ENCODE data around the gene CNKSR3. TPM values are rescaled to one million over a fixed set of nuclear protein-coding genes. Genes with fewer than 3 reads are reported as not detected.
A peak's percentile ranks its signal among the peaks of the same experiment; 100 is the strongest.
"Not testable (repeated sequence)": the region's sequence is repeated elsewhere in the genome, so short reads cannot be mapped to it uniquely, and the experiment has no call there.

Gene CNKSR3
- total RNA-seq, result 9.9 TPM
- long read RNA-seq, full-length matches to known transcripts, result 1 of 15 reads
- long read RNA-seq, partial matches to known transcripts, result 4 of 15 reads
- long read RNA-seq, other reads (novel, unspliced or antisense), result 10 of 15 reads

DNA sequence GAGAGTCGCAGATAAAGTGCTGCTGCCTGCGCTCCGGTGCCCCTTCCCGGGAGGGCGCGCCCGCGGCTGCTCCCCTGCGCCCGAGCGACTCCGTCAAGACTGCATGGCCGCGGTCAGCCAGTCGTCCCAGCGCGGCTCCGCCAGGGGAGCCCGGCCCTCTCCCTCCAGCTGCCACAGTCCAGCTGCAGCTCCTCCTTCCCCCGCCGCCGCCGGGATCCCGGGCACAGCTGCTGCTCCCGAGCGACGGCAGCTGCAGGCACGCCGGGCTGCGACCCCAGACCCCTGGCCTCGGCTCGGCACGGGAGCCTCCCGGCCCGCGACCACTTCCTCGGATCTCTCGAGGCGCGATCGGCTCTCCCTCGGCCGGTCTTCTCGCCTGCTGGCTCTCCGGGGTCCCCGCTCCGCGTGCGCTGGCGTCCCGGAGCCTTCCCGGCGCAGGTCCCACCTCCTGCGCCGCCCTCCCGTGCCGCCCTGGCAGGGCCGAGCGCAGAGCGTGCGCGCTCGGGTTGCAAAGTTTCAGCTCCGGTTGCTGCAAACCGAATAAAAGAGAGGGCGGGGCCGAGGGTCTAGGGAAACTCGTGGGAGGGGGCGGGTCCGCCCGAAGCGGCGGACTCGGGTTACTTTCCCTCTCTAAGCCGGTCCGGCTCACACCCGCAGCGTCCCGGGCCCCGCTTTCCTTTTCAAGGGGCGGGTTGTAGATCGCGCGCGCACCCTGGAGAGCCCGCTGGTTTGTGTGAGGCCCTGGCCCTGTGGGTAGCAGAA, at the start of gene CNKSR3:
Gene CNKSR3, minus strand, starts transcription at position 542 of the 762 bp plus-strand sequence. CDS start 571 bp downstream, outside the sequence.
- DNase-seq (ENCODE audit: low spot score), result peak; percentile 93

DNA sequence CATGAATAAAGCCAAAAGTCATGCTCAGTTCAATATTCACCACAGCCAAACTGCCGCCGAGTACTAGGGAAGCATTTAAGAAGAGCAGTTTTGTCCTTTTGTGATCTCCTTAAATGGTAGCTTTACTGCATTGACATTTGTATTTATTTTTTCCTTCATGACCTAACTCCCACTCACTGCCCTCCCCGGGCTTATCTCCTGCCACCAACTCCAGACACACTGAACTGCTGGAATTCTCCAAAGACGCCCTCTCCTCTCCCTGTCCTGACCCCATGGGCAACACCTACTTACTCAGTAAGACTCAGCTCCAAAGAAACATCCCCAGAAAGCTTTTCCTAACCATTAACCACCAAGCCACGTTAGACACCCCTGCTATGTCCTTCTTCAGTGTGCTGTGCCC, 48.5 kb upstream of the CNKSR3 start:
- DNase-seq (ENCODE audit: low spot score), result no peak

DNA sequence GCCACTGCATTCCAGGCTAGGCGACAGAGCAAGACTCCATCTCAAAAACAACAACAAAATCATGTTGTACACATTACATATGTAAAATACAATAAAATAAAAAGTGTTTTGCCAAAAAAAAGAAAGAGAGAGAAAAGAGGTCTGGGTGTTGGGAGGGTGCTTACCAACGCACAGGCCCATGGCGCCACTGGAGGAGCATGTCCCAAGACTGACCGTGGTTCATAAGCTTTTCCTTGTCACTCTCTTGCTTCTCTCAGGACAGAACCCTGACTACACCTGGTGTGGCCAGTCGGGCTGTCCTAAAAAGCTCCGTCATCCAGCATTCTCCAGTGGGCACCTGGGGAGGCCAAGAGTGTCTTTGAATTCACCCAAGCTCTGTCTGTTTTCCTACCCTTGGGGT, 48.0 kb upstream of the CNKSR3 start:
- DNase-seq (ENCODE audit: low spot score), result no peak

DNA sequence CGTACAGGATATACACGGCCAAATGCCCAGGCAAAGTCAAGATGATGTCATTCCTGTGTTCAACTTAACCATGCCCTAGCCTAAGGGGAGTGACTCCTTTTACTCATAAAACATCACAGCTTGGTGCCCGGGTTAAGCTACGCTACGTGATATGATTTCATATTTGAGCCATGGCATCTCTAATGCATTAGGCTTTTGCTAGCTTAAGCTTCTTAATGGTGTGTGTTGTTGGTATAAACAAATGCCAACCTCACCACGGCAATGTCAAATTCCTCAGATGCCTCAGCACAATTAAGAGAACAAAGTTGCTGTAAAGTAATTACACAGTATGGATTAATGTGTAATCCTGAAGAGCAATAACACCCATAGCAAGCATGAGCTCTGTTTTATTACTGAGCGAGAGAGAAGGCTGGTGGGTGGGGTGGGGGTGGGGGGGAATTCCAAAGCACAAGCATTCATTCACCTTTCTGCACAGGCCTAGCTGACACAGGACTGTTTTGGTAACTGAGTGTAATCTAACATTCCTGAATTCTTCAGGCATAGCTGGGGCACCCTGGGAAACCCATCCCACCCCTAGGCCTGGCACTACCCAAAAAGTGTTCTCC, 44.7 kb upstream of the CNKSR3 start:
- no peak for DNase-seq (ENCODE audit: low spot score)

DNA sequence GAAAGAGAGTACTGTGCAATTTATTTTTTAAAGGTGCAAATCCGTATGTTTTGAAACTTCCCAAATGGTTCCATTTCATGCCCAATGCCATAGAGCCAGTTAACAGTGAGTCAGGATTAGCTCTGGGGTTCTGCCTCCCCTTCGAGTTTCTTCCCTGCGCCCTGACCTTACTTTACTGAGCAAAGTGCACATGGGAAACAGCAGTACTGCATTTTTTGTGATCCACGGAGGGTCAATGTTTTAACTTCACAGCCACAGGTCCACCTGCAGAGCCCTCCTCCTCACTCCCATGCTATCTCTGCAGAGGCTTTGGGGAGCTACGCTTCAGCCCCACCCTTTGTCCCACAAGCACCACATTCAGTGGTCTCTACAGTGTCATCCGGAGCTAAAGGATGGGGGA, 44.0 kb upstream of the CNKSR3 start:
- DNase-seq (ENCODE audit: low spot score), result no peak

DNA sequence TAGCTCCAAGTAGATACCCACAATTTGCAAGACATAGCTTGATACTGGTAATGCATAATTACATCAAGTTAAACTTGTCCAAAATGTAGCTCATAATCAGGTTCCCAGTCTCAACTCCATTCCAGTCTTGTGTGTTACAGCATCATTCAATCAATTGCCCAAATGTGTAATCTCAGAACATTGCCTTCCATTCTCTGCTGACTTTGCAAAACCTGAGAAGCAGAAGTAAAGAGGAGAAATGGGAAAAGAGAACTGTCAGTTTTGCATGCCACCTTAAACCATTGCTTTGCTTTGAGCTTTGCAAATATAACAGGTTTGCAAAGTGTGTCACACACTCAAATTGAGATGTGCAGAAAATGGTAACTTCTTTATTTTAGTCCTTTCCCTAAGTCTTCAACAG, 40.3 kb upstream of the CNKSR3 start:
- no peak for DNase-seq (ENCODE audit: low spot score)

DNA sequence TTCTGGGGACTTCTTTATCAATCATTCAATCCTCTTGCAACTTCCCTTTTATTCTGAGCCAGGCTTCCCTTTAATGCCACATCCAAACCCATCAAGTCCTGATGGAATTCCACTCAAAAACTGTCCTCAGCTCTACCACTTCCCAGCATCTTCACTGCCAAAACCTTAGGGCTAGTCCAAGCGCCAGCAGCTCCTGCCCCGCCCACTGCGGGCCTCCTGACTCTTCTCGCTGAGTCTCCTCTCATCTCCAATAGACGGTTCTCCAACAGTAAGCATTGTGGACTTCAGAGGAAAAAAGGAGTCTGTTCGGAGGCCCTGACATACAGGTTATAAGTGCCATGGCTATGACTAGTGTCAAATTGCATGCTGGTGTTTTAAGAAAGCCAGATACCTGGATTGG, 38.7 kb upstream of the CNKSR3 start:
- DNase-seq (ENCODE audit: low spot score), result no peak

DNA sequence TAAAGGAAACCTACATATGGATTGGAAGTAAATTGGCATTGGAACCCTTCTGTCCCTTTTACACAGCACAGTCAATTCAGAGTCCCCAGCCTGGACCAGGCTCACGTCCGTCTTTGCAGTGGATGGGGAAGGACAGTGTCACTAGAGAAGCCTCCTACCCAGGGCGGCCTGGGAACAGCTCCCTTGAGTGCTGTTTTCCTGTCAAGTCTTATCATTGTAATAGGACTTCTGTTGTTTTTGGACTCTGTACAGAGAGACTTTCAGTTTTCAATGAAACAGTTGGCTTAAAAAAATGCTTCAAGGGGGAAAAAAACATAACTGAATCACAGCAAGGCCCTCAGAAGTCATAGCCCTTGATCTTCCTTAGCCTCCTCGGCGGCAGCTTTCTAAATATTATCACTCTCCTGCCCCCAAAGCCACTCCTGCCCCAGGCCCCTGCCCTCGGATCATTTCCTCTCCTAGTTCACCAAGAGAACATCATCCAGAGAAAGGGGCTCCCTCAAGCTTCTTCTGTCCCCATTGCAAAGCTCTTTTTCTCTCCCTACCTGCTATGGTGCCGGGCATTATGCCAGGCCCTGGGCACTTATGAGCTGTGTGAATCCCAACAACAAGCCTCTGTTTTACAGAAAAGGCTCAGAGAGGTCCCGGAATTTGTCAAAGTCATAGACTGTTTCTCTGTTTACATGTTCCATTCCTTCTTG, 37.8 kb upstream of the CNKSR3 start:
- no peak for DNase-seq (ENCODE audit: low spot score)

DNA sequence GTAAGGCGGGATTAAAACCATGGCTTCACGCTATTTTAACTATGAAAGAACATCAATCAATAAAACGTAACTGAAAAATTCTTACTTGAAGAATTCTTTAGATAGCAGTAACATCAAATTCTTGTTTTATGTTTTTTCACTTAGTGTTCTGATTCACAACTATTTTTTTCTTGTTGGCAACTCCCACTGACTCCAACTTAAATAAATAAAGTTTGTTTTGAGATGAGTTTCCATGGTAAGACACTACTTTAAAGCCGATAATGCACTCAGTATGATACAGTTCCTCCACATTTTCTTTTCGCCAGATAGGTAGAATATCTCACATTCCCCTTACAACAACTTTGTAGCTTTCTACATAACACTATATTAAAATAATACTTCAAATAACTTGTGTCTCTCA, 33.1 kb upstream of the CNKSR3 start:
- no peak for DNase-seq (ENCODE audit: low spot score)

DNA sequence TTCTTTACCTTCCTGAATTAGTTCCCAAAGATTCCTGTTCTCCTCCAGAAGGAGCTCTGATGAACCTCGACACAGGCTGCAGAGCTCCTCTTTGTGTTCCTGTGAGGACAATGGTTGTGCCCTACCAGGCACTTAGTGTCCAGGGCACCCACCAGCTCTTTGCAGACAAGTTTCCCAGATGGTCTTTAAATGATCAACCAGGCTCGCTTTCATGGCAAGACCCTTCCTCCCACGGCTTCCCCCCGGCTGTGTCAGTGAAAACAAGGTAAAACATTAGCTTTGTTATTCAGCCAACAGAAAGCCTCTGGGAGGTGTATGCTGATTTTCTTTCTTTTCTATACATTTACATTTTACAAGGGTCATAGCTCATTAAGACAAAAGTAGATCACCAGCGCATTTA, 32.3 kb upstream of the CNKSR3 start:
- DNase-seq (ENCODE audit: low spot score), result no peak

DNA sequence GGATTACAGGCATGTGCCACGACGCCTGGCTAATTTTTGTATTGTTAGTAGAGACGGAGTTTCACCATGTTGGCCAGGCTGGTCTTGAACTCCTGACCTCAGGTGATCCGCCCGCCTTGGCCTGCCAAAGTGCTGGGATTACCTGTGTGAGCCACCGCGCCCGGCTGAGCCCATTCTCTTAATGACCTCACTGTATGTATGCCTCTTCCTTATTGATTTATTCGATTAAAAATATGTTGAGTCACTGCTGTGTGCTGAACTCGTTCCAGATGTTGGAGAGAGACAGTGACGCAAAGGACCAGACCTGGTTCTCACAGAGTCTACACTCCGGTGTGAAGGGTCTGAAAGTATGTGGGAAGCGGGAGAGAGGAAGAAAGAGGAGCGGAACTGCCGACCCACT, 31.4 kb upstream of the CNKSR3 start:
- DNase-seq (ENCODE audit: low spot score), result not testable (repeated sequence)

DNA sequence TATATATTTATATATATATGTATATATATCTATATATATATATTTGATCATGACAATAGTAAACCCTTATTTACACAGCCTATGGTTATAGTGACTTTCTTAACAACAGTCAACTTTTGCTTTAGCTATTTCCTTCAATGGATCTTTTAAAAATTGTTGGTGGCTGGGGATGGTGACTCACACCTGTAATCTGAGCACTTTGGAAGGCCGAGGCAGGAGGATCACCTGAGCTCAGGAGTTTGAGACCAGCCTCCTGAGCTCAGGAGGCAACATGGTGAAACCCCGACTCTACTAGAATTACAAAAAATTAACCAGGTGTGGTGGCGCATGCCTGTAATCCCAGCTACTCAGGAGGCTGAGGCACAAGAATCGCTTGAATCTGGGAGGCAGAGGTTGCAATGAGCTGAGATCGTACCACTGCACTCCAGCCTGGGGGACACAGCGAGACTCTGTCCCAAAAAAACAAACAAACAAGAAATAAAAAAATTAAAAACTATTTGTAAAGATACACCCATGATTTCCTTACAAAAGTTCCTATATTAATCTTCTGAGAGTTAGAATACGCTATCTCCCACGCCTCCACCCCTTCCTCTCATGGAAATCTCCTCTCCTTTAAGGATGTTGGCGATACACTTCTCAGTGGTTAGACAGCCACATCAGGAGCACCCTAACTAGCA, 29.2 kb upstream of the CNKSR3 start:
- no peak for DNase-seq (ENCODE audit: low spot score)

DNA sequence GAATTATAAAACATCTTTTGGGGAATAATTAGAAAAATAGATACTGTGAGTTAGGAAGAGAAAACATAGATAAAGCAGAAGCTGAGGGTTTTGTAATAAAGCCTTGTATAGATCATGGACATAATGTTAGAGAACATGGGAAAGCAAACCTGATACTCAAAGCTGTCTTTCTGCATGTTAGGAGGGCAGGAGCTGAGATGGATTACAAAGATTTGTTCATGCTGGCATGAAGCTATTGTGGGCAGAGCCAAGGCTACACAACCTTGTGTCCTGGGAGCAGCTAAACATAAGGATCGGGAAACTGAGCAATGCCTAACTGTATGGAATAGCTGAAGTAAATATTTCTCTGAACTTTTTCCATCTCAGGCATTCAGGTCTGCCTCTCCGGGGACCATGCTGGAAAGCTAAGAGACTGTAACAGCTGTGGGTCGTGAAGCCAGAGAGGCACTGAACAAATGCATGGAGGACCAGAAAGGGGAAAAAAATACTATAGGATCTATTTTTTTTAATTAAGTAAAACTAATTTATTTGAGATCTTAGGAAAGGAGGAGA, 28.2 kb upstream of the CNKSR3 start:
- no peak for DNase-seq (ENCODE audit: low spot score)

DNA sequence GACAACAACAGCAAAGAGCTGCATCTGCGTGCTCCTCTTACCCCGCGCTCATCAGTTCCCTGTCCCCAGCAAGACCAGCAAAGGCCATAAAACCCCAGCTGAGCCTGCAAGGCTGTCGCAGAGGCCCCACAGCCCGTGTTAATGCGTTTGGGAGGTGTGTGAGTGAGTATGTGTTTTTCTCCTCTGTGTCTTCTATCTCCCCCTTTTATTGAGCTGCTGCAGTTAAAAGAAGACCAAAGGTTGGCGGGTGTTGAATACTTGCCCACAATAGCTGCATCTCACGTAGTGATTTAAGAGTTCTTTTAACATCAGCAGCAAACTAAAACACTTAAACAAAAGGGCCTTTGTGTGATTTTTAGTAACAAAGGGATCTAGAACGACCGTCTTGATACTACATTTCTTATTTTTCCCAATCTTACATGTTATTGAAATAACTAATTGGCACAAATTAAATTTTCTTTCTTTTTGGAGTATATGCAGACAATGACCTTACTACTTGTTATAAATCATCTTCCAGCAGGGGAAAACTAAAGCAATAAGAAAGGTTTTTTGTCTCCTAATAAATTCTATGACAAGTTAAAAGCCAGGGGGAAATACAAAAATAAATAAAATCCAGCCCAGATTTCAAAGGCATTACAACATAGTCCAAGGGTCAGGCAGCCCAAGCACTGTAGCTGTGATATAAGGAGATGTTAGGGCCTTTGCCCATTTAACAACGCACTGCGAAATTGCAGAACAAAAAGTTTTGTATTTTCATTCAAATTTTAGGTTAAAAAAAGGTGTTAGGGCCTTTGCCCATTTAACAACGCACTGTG, 27.2 kb upstream of the CNKSR3 start:
- no peak for DNase-seq (ENCODE audit: low spot score)

DNA sequence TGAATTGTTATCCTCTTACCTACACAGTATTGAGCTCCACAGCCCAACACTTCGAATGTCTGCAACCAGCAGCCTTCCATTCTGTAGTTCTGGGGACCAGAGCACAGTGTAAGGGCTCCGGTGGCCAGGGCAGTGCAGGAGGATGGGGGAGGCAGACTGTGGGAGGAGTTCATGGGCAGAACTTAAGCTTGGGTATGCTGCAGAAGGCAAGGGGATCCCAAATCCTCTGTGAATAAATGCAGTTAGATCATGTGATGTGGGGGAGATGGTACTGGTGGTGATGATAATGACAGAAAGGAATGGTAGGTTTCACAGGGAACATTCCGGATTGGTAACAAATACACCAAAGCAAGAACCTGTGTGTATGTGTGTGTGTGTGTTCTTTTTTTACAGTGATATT, 26.5 kb upstream of the CNKSR3 start:
- DNase-seq (ENCODE audit: low spot score), result no peak

DNA sequence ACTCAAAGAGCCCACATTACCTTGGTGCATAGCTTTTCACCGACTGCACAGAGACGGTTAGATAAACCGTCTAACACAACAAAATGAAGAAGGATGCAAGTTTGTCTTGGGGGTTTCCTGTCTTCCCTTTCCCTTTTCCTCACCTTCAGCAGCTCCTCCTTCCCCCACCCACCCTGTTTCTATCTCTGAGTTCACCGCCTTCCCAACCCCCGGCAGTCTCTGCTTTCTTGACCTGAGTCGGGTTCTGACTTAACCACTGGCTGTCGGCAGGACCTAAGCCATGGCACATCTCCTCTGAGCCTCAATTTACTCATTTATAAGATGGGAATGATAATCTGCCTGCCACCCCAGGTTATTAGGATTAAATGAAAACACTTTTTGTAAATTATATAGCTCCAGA, 25.8 kb upstream of the CNKSR3 start:
- DNase-seq (ENCODE audit: low spot score), result no peak

DNA sequence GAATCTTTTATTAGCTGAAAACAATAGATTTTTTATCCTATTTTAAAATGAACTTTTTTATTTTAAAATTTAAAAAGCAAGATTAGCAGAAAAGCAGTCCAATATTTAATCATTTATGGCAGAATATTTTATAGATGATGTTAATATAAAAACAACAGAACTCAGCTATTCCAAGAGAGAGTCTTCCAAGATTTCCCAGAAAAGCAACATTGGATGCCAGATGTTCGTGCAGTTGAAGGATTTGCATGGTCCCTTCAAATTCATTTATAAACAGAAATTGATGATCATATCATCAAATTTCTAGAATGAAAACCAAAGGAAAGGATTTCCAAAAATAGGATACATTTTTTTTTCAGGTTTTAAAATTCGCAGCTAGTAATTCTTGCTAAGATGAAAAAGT, 25.4 kb upstream of the CNKSR3 start:
- DNase-seq (ENCODE audit: low spot score), result no peak

DNA sequence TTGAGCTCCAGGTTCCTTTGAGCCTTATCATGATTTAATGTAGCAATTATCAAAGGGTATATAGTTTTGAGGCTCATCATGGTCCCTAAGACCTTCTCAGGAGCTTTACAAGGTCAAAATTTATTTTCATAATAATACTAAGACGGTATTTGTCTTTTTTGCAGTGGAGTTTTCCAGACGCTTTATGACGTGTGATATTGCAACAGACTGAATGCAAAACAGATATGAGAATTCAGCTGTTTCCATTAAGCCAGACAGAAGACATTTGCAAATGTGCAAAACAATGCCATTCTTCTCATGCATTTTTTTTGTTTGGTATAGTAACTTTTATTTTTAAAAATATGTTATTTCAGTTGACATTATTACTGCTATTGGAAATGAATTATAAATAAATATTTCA, 24.7 kb upstream of the CNKSR3 start:
- no peak for DNase-seq (ENCODE audit: low spot score)

DNA sequence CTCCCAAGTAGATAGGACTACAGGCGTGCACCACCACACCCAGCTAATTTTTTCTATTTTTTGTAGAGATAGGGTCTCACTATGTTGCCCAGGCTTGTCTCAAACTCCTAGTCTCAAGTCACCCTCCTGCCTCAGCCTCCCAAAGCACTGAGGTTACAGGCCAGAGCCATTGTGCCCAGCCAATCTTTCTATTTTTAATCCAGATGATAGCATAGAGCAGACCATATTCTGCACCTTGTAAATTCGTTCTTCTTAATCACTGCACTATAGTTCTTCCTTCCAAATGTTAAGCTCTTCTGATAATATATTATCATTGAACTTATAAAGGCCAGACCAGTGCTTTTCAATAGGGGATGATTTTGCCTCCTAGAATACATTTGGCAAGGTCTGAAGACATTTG, 24.0 kb upstream of the CNKSR3 start:
- no peak for DNase-seq (ENCODE audit: low spot score)

DNA sequence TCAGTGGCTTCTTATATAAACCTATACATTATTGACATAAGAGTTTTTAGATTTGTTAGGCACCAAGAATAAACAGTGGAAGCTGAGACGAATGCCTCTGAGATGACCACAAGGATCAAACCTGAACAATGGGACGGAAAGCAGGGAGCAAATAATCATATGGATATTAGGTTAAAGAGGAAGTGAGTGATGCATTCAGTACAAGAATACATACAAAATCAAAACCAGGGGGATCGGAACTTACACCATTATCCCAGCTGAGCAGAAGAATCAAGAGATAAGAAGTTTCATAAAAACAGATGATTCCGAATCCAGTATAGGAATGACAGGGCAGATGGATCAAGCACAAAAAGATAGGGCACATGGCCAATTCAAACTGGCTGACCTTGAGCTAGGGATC, 21.9 kb upstream of the CNKSR3 start:
- no peak for DNase-seq (ENCODE audit: low spot score)

DNA sequence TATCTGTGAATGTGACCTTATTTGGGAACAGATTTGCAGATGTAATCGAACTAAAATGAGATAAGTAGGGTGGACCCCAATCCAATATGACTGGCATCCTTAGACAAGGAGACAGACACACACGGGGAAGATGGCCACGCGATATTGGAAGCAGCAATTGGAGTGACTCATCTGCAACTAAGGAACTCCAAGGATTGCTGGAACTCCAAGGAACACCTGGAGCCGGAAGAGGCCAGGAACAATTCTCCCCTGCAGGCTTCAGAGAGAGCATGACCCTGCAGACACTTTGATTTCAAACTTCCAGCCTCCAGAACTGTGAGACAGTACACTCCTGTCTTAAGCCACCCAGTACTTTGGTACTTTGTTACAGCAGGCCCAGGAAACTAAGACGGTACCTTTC, 19.5 kb upstream of the CNKSR3 start:
- DNase-seq (ENCODE audit: low spot score), result no peak
